Measurements from ENCODE around the gene DCAF4. TPM values are rescaled to one million over a fixed set of nuclear protein-coding genes. Genes with fewer than 3 reads are reported as not detected.

The DCAF4 gene
- total RNA-seq, 1 donor from 2014 or later = 9.5 TPM

- no peak for DNase-seq (ENCODE audit: low read depth, low spot score)
- H3K36me3 Mint-ChIP-seq (ENCODE audit: low read depth) = no peaks in the 10 kb centered on the region
- peaks cover 19% of the 10 kb centered on the region for H3K4me1 Mint-ChIP-seq
- H3K4me3 Mint-ChIP-seq = no peak overlapping the region
- no peaks in the 10 kb centered on the region for H3K9me3 Mint-ChIP-seq
- no peak overlapping the region for H3K27ac Mint-ChIP-seq (ENCODE audit: unreplicated experiment)
- H3K27me3 Mint-ChIP-seq (ENCODE audit: low read depth) = peaks cover 34% of the 10 kb centered on the region
- TF ChIP-seq, protein P1, sequence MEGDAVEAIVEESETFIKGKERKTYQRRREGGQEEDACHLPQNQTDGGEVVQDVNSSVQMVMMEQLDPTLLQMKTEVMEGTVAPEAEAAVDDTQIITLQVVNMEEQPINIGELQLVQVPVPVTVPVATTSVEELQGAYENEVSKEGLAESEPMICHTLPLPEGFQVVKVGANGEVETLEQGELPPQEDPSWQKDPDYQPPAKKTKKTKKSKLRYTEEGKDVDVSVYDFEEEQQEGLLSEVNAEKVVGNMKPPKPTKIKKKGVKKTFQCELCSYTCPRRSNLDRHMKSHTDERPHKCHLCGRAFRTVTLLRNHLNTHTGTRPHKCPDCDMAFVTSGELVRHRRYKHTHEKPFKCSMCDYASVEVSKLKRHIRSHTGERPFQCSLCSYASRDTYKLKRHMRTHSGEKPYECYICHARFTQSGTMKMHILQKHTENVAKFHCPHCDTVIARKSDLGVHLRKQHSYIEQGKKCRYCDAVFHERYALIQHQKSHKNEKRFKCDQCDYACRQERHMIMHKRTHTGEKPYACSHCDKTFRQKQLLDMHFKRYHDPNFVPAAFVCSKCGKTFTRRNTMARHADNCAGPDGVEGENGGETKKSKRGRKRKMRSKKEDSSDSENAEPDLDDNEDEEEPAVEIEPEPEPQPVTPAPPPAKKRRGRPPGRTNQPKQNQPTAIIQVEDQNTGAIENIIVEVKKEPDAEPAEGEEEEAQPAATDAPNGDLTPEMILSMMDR (conservative IDR thresholded peaks at IDR 0.05) = no peak
Observed at GRCh38 chr14:72884386-72884785, 41.9 kb upstream of the DCAF4 start.

- TF ChIP-seq, protein P1 (conservative IDR thresholded peaks at IDR 0.05) = no peak
- H3K27ac Mint-ChIP-seq (ENCODE audit: unreplicated experiment) = no peak overlapping the region
- peak overlapping the region; percentile 4 for H3K4me3 Mint-ChIP-seq
- no peak for DNase-seq (ENCODE audit: low read depth, low spot score)
- no peaks in the 10 kb centered on the region for H3K9me3 Mint-ChIP-seq
- no peaks in the 10 kb centered on the region for H3K36me3 Mint-ChIP-seq (ENCODE audit: low read depth)
- H3K4me1 Mint-ChIP-seq = peaks cover 31% of the 10 kb centered on the region
- H3K27me3 Mint-ChIP-seq (ENCODE audit: low read depth) = peaks cover 62% of the 10 kb centered on the region
Observed at GRCh38 chr14:72887514-72887913, 38.8 kb upstream of the DCAF4 start.

DNA sequence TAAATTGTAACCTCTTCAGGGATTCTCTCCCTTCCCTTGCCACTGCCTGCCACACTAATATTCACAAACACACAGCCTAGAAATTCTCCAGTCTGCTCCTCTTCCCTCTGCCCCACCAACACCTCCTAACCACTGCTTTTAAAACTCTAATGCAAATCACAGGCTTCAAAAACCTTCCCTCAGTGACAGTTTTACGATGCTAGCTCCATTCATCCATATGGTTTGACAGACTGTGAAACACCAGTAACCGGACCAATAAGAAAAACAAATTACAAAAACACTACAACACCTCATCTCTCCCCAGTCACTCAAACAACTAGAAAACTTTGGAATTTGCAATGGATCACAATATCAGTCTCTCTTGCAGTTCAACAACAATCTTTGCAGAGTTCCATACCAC, 38.1 kb upstream of the DCAF4 start:
- Mint-ChIP-seq H3K4me1 (peaks cover 31% of the 10 kb centered on the region), H3K27me3 (ENCODE audit: low read depth) (peaks cover 65% of the 10 kb centered on the region), H3K27ac (ENCODE audit: unreplicated experiment) (no peak overlapping the region), H3K9me3 (no peaks in the 10 kb centered on the region), H3K4me3 (no peak overlapping the region), H3K36me3 (ENCODE audit: low read depth) (no peaks in the 10 kb centered on the region)
- DNase-seq (ENCODE audit: low read depth, low spot score) = no peak
- TF ChIP-seq, protein P1 (conservative IDR thresholded peaks at IDR 0.05) = no peak

GRCh38 chr14:72888636-72889201, 37.5 kb upstream of the DCAF4 start:
- Mint-ChIP-seq H3K27ac (ENCODE audit: unreplicated experiment) (no peak overlapping the region), H3K9me3 (no peaks in the 10 kb centered on the region), H3K27me3 (ENCODE audit: low read depth) (peaks cover 68% of the 10 kb centered on the region), H3K36me3 (ENCODE audit: low read depth) (no peaks in the 10 kb centered on the region), H3K4me1 (peaks cover 30% of the 10 kb centered on the region), H3K4me3 (no peak overlapping the region)
- TF ChIP-seq, protein P1 (conservative IDR thresholded peaks at IDR 0.05) = no peak
- no peak for DNase-seq (ENCODE audit: low read depth, low spot score)

GRCh38 chr14:72889366-72889765, 36.9 kb upstream of the DCAF4 start:
- TF ChIP-seq, protein P1 (conservative IDR thresholded peaks at IDR 0.05) = no peak
- Mint-ChIP-seq H3K4me3 (peak overlapping the region; percentile 33), H3K4me1 (peaks cover 32% of the 10 kb centered on the region), H3K9me3 (no peaks in the 10 kb centered on the region), H3K36me3 (ENCODE audit: low read depth) (no peaks in the 10 kb centered on the region), H3K27me3 (ENCODE audit: low read depth) (peaks cover 75% of the 10 kb centered on the region), H3K27ac (ENCODE audit: unreplicated experiment) (no peak overlapping the region)
- no peak for DNase-seq (ENCODE audit: low read depth, low spot score)

Measured in neural crest cell (in vitro differentiated cells).